H9 (cell line): Measurements from ENCODE around the gene MBLAC1. TPM values are rescaled to one million over a fixed set of nuclear protein-coding genes. Genes with fewer than 3 reads are reported as not detected.
A peak's percentile ranks its signal among the peaks of the same experiment; 100 is the strongest.

ENCODE experiments used
- DNase-seq: peaks from one replicate; pipeline ENCODE4 v3.0.0-alpha.2; 2017
- H2AFZ ChIP-seq: one replicate; pipeline ENCODE4 v1.6.1; 2013; ENCODE audit warnings: mild to moderate bottlenecking, low read length, control low read depth, moderate library complexity
- H2AK5ac ChIP-seq: 2 replicates; pipeline ENCODE4 v1.6.1; 2013; ENCODE audit warnings: low read length, control low read depth, mixed read lengths; ENCODE audit not compliant: insufficient read length
- H2BK120ac ChIP-seq: one replicate; pipeline ENCODE4 v1.6.1; 2013; ENCODE audit warnings: low read depth, mild to moderate bottlenecking, low read length, control low read depth, inconsistent platforms; ENCODE audit not compliant: poor library complexity, severe bottlenecking
- H2BK12ac ChIP-seq: 2 replicates; pipeline ENCODE4 v1.6.1; 2013; ENCODE audit warnings: low read length, control low read depth, mixed read lengths, low read depth; ENCODE audit not compliant: insufficient read length
- H2BK15ac ChIP-seq: 2 replicates; pipeline ENCODE4 v1.6.1; 2013; ENCODE audit warnings: low read depth, low read length, control low read depth
- H2BK20ac ChIP-seq: one replicate; pipeline ENCODE4 v1.6.1; 2013; ENCODE audit warnings: low read depth, mild to moderate bottlenecking, low read length, control low read depth, inconsistent platforms; ENCODE audit not compliant: poor library complexity, severe bottlenecking
- H2BK5ac ChIP-seq: 2 replicates; pipeline ENCODE4 v1.6.1; 2013; ENCODE audit warnings: low read length, control low read depth, mixed read lengths; ENCODE audit not compliant: insufficient read length
- H3K14ac ChIP-seq: 2 replicates; pipeline ENCODE4 v1.6.1; 2013; ENCODE audit warnings: low read length, control low read depth; ENCODE audit not compliant: insufficient read depth
- H3K18ac ChIP-seq: 2 replicates; pipeline ENCODE4 v1.6.1; 2013; ENCODE audit warnings: low read depth, mild to moderate bottlenecking, mixed read lengths, low read length, control low read depth; ENCODE audit not compliant: insufficient read length
- H3K23ac ChIP-seq: 2 replicates; pipeline ENCODE4 v1.6.1; 2013; ENCODE audit warnings: low read length, control low read depth, mixed read lengths, low read depth; ENCODE audit not compliant: insufficient read length
- H3K23me2 ChIP-seq: 2 replicates; pipeline ENCODE4 v1.6.1; 2013; ENCODE audit warnings: low read depth, mild to moderate bottlenecking, mixed read lengths, low read length, control low read depth; ENCODE audit not compliant: insufficient read length, poor library complexity, severe bottlenecking
- H3K27ac ChIP-seq: 2 replicates; pipeline ENCODE4 v1.5.1; 2013; ENCODE audit warnings: low read length, control low read depth, mixed read lengths, low read depth; ENCODE audit not compliant: insufficient read length
- H3K27me3 ChIP-seq: 2 replicates; pipeline ENCODE4 v1.6.1; 2013; ENCODE audit warnings: low read length, control low read depth, inconsistent platforms; ENCODE audit not compliant: insufficient read depth
- H3K4ac ChIP-seq: 2 replicates; pipeline ENCODE4 v1.6.1; 2013; ENCODE audit warnings: low read depth, mild to moderate bottlenecking, control low read depth, inconsistent platforms, low read length, moderate library complexity
- H3K4me1 ChIP-seq: 2 replicates; pipeline ENCODE4 v1.6.1; 2013; ENCODE audit warnings: low read length, control low read depth, inconsistent platforms; ENCODE audit not compliant: insufficient read depth
- H3K4me2 ChIP-seq: 2 replicates; pipeline ENCODE4 v1.6.1; 2013; ENCODE audit warnings: low read length, control low read depth, mixed read lengths; ENCODE audit not compliant: insufficient read length, insufficient read depth
- H3K56ac ChIP-seq: 2 replicates; pipeline ENCODE4 v1.6.1; 2013; ENCODE audit warnings: low read depth, mild to moderate bottlenecking, mixed read lengths, low read length, control low read depth; ENCODE audit not compliant: insufficient read length
- H3K79me1 ChIP-seq: 2 replicates; pipeline ENCODE4 v1.6.1; 2013; ENCODE audit warnings: low read depth, mild to moderate bottlenecking, moderate library complexity, low read length, control low read depth, inconsistent platforms; ENCODE audit not compliant: insufficient read depth, poor library complexity, severe bottlenecking
- H3K79me2 ChIP-seq: 2 replicates; pipeline ENCODE4 v1.6.1; 2013; ENCODE audit warnings: low read length, control low read depth, inconsistent platforms; ENCODE audit not compliant: insufficient read depth
- H3K9ac ChIP-seq: 2 replicates; pipeline ENCODE4 v1.6.1; 2013; ENCODE audit warnings: low read length, control low read depth, mixed read lengths; ENCODE audit not compliant: insufficient read length; ENCODE audit errors: extremely low read depth
- H3K9me3 ChIP-seq: one replicate; pipeline ENCODE4 v1.6.1; 2013; ENCODE audit warnings: low read depth, low read length, inconsistent platforms; ENCODE audit not compliant: control insufficient read depth
- H3T11ph ChIP-seq: one replicate; pipeline ENCODE4 v1.6.1; 2013; ENCODE audit warnings: mild to moderate bottlenecking, low read length, control low read depth, inconsistent platforms
- H4K20me1 ChIP-seq: one replicate; pipeline ENCODE4 v1.6.1; 2013; ENCODE audit not compliant: control insufficient read depth, insufficient read length, insufficient read depth
- H4K5ac ChIP-seq: 2 replicates; pipeline ENCODE4 v1.6.1; 2013; ENCODE audit warnings: low read depth, mild to moderate bottlenecking, mixed read lengths, low read length, control low read depth; ENCODE audit not compliant: insufficient read length
- H4K8ac ChIP-seq: replicated peaks from 2 replicates; pipeline ENCODE4 v1.6.1; 2013; ENCODE audit warnings: low read length, control low read depth, mixed read lengths, low read depth; ENCODE audit not compliant: insufficient read length
- H4K91ac ChIP-seq: 2 replicates; pipeline ENCODE4 v1.6.1; 2013; ENCODE audit warnings: low read depth, mild to moderate bottlenecking, moderate library complexity, mixed read lengths, low read length, control low read depth; ENCODE audit not compliant: insufficient read length
- H3K27ac Mint-ChIP-seq, 3 experiments: 2 replicates in 2 of 3; 3 replicates in 1 of 3; pipeline ENCODE4 v1.8.0; 2020 to 2021; ENCODE audit warnings: mixed read lengths in 3 of 3, mild to moderate bottlenecking in 1 of 3, moderate library complexity in 1 of 3
- H3K27me3 Mint-ChIP-seq: 2 replicates; pipeline ENCODE4 v1.8.0; 2021; ENCODE audit warnings: low read depth, mild to moderate bottlenecking, moderate library complexity, mixed read lengths
- H3K36me3 Mint-ChIP-seq, 3 experiments: 2 replicates in 2 of 3; 3 replicates in 1 of 3; pipeline ENCODE4 v1.8.0; 2020 to 2021; ENCODE audit warnings: low read depth in 3 of 3, mixed read lengths in 3 of 3; ENCODE audit not compliant: insufficient read depth in 1 of 3
- H3K4me1 Mint-ChIP-seq, 2 experiments: 2 replicates each; pipeline ENCODE4 v1.8.0; 2020; ENCODE audit warnings: mixed read lengths in 2 of 2
- H3K4me3 Mint-ChIP-seq, 2 experiments: 2 replicates in 1 of 2; 3 replicates in 1 of 2; pipeline ENCODE4 v1.8.0; 2020 to 2021; ENCODE audit warnings: mild to moderate bottlenecking in 2 of 2, mixed read lengths in 2 of 2, moderate library complexity in 1 of 2
- H3K9me3 Mint-ChIP-seq, 2 experiments: 2 replicates in 1 of 2; 3 replicates in 1 of 2; pipeline ENCODE4 v1.8.0; 2020; ENCODE audit warnings: mild to moderate bottlenecking in 2 of 2, mixed read lengths in 2 of 2, moderate library complexity in 1 of 2
- CTCF ChIP-seq: fragments of 200-600 bp; sonication (generic); conservative IDR thresholded peaks from 3 replicates; pipeline ENCODE4 v1.8.0; 2021; ENCODE audit warnings: antibody characterized with exemption, mild to moderate bottlenecking
- WGBS: extraction: QIAGEN DNeasy Blood & Tissue Kit; methylation state at CpG from one replicate; pipeline ENCODE4 v1.1.7; 2013; ENCODE audit warnings: missing lambda C conversion rate, low lambda C conversion rate, mixed read lengths; ENCODE audit not compliant: insufficient read length; ENCODE audit errors: extremely low coverage; 5-methylcytosine and 5-hydroxymethylcytosine counted together
- total RNA-seq: library from RNA; stranded (reverse); gene quantifications from 2 replicates; pipeline ENCODE4 v1.2.1, GENCODE V29; 2021

The MBLAC1 gene
- total RNA-seq, 1 experiment from 2014 or later = 1.9 TPM

- H2BK120ac ChIP-seq = no peak overlapping the region
- H2BK5ac ChIP-seq = no peak overlapping the region
- no peak overlapping the region for H3K56ac ChIP-seq
- no peaks in the 10 kb centered on the region; a peak in 1 of 5 replicates for H3K9me3 Mint-ChIP-seq
- no peak overlapping the region for H4K8ac ChIP-seq
- H2AFZ ChIP-seq = no peak overlapping the region
- H3K9ac ChIP-seq = no peak overlapping the region
- H3T11ph ChIP-seq = no peak overlapping the region
- H3K4ac ChIP-seq = no peak overlapping the region
- peaks cover 30% of the 10 kb centered on the region for H3K27me3 Mint-ChIP-seq
- H3K79me2 ChIP-seq = no peaks in the 10 kb centered on the region
- peak; percentile 80 for DNase-seq
- no peak overlapping the region for H2BK15ac ChIP-seq
- no peak overlapping the region for H4K5ac ChIP-seq
- H2BK20ac ChIP-seq = no peak overlapping the region
- H3K79me1 ChIP-seq = no peaks in the 10 kb centered on the region
- H3K14ac ChIP-seq = no peak overlapping the region
- peaks cover 25 to 39% (median 31%) of the 10 kb centered on the region in 3 experiments; a peak in 6 of 7 replicates for H3K36me3 Mint-ChIP-seq
- H4K20me1 ChIP-seq = no peaks in the 10 kb centered on the region
- H3K4me3 Mint-ChIP-seq = peak overlapping the region; percentile 65 to 68
- H3K27ac ChIP-seq = no peak overlapping the region
- no peak overlapping the region for H2BK12ac ChIP-seq
- peaks cover 11% of the 10 kb centered on the region for H3K23me2 ChIP-seq
- no peak overlapping the region for H3K27ac Mint-ChIP-seq
- WGBS = no CpG with 5 or more reads among the region's 61 CpGs
- peak overlapping the region; percentile 64 for H3K4me2 ChIP-seq
- H3K27me3 ChIP-seq = no peaks in the 10 kb centered on the region; the same call in 1 of the 2 replicates
- no peak overlapping the region for H3K18ac ChIP-seq
- H3K4me1 ChIP-seq = peaks cover 10% of the 10 kb centered on the region
- peaks cover 50 to 64% of the 10 kb centered on the region in 2 experiments for H3K4me1 Mint-ChIP-seq
- no peak for TF ChIP-seq CTCF
- H3K9me3 ChIP-seq = no peaks in the 10 kb centered on the region
- no peak overlapping the region for H2AK5ac ChIP-seq
- H4K91ac ChIP-seq = no peak overlapping the region
- H3K23ac ChIP-seq = no peak overlapping the region
Measured at GRCh38 chr7:100171087-100171681, 44.4 kb downstream of the MBLAC1 start.
